ENCODE measurements around the gene FBXO21.

GRCh38 chr12:117208811-117209455 is 18.7 kb upstream of the FBXO21 start:
- TF ChIP-seq POLR2A (IDR thresholded peaks at IDR 0.05) (no peak), CTCF (IDR thresholded peaks at IDR 0.05) (no peak)
